GM21825 (cell line): ENCODE measurements around the gene DDX31.

Experiments used
- ATAC-seq: cut with Tn5 transposase; IDR thresholded peaks from one replicate; pipeline ENCODE4 v1.9.1; 2021; ENCODE audit warnings: mild to moderate bottlenecking, moderate library complexity; ENCODE audit not compliant: unreplicated experiment

DDX31 gene

GRCh38 chr9:132548751-132549640, 120.8 kb downstream of the DDX31 start:
- ATAC-seq, result no peak

- ATAC-seq, result no peak
Measured at GRCh38 chr9:132547976-132548730, 121.6 kb downstream of the DDX31 start.

- no peak for ATAC-seq
Measured at GRCh38 chr9:132547436-132547835, 122.3 kb downstream of the DDX31 start.

GRCh38 chr9:132547052-132547431, 122.7 kb downstream of the DDX31 start:
- no peak for ATAC-seq

- ATAC-seq, result no peak
Measured at GRCh38 chr9:132546148-132547051, 123.4 kb downstream of the DDX31 start.

GRCh38 chr9:132545578-132545977, 124.2 kb downstream of the DDX31 start:
- no peak for ATAC-seq

- no peak for ATAC-seq
Measured at GRCh38 chr9:132543960-132544359, 125.8 kb downstream of the DDX31 start.

GRCh38 chr9:132543251-132543650, 126.5 kb downstream of the DDX31 start:
- ATAC-seq, result no peak
